Frontal cortex (tissue), 1 donor: ENCODE measurements around the gene DNAJC30. TPM values are rescaled to one million over a fixed set of nuclear protein-coding genes. Genes with fewer than 3 reads are reported as not detected.

Experiments
- small RNA-seq: library from RNA; depleted of rRNA; stranded (forward); fragments of <200 nt; gene quantifications from one replicate; pipeline ENCODE3, GENCODE V24; 2014
- total RNA-seq: library from RNA; depleted of rRNA; stranded (reverse); fragments of >200 nt; gene quantifications from one replicate; pipeline ENCODE4 v1.2.3, GENCODE V29; 2014

DNAJC30 gene
- total RNA-seq, 1 donor from 2014 or later: 2.4 TPM

Small RNA genes lying within 50 kb of the gene (small RNA-seq; reads per million reads assigned to genes)
- not detected for gene MIR4284
- gene RN7SL265P: not detected

Other genes with a start within 250 kb of the DNAJC30 start
- 5.3 TPM for gene FZD9, start 249.7 kb downstream of the DNAJC30 start, total RNA-seq
- 62.4 TPM for gene BAZ1B, start 161.2 kb downstream of the DNAJC30 start, total RNA-seq
- gene BCL7B, start 125.8 kb downstream of the DNAJC30 start, total RNA-seq: 6.5 TPM
- gene TBL2, start 104.9 kb downstream of the DNAJC30 start, total RNA-seq: 26.1 TPM
- gene MLXIPL, start 58.9 kb downstream of the DNAJC30 start, total RNA-seq: not detected
- 26.1 TPM for gene VPS37D, start 15.6 kb downstream of the DNAJC30 start, total RNA-seq
- gene BUD23, start 144 bp upstream of the DNAJC30 start, total RNA-seq: 30.2 TPM
- 62.0 TPM for gene STX1A, start 36.2 kb upstream of the DNAJC30 start, total RNA-seq
- gene ABHD11, start 55.3 kb upstream of the DNAJC30 start, total RNA-seq: 5.7 TPM
- gene CLDN3, start 86.8 kb upstream of the DNAJC30 start, total RNA-seq: not detected
- gene CLDN4, start 147.5 kb upstream of the DNAJC30 start, total RNA-seq: not detected
- gene METTL27, start 159.1 kb upstream of the DNAJC30 start, total RNA-seq: 0.41 TPM
- not detected for gene TMEM270, start 177.7 kb upstream of the DNAJC30 start, total RNA-seq